HepG2 (cell line): ENCODE measurements around the gene LRP10. TPM values are rescaled to one million over a fixed set of nuclear protein-coding genes. Genes with fewer than 3 reads are reported as not detected.
A peak's percentile ranks its signal among the peaks of the same experiment; 100 is the strongest.

ENCODE experiments used
- ATAC-seq: fragments of 200-7000 bp; cut with Tn5 transposase; 3 replicates; pipeline ENCODE4 v1.9.1; 2020; ENCODE audit warnings: mild to moderate bottlenecking, moderate library complexity
- BruUV-seq: library from RNA; stranded (reverse); fragments of 400-500 nt; replicated peaks from 2 replicates; lab custom pipeline; 2021; lab: Mats Ljungman, UMichigan
- CTCF ChIA-PET: fragments of 300-600 bp; formaldehyde crosslinking; extraction: SDS; loops from one replicate; lab custom pipeline; 2021; ENCODE audit warnings: low total read pairs, inconsistent platforms, low intra/inter-chr PET ratio; lab: Yijun Ruan, JAX
- POLR2A ChIA-PET: fragments of 350-600 bp; sonication (Branson Sonifier 250); formaldehyde crosslinking; loops from one replicate; lab custom pipeline; 2020; ENCODE audit warnings: antibody characterized with exemption, inconsistent platforms; lab: Yijun Ruan, JAX
- DNase-seq: peaks from one replicate; pipeline ENCODE4 v3.0.0-alpha.2; 2015; ENCODE audit warnings: low spot score
- FAIRE-seq: peaks from 3 replicates; lab custom pipeline; 2011; peaks lifted over from hg19 to GRCh38; lab: Jason Lieb, UNC
- H2AFZ ChIP-seq: one replicate; pipeline ENCODE4 v1.6.1; 2011; ENCODE audit warnings: low read length, inconsistent platforms
- H3K27ac ChIP-seq: fragments of 300-600 bp; 3 replicates; pipeline ENCODE4 v1.8.0; 2011; ENCODE audit warnings: mixed run types, mild to moderate bottlenecking, mixed read lengths, low read length, inconsistent platforms; ENCODE audit not compliant: insufficient read depth; ENCODE audit errors: extremely low read length
- H3K27me3 ChIP-seq, 2 experiments: fragments of 200-600 bp in 1 of 2; 2 replicates in 1 of 2; 3 replicates in 1 of 2; pipeline versions ENCODE4 v1.6.0 to v1.8.0; 2011; ENCODE audit warnings: low read length in 2 of 2, mild to moderate bottlenecking in 2 of 2, moderate library complexity in 2 of 2, inconsistent platforms in 1 of 2; ENCODE audit not compliant: insufficient read depth in 2 of 2, control insufficient read depth in 1 of 2
- H3K36me3 ChIP-seq, 2 experiments: fragments of 200-600 bp in 1 of 2; replicated peaks in 1 of 2; 2 replicates in 1 of 2; 3 replicates in 1 of 2; pipeline versions ENCODE4 v1.5.1 to v1.8.0; 2011; ENCODE audit warnings: low read length in 2 of 2, inconsistent platforms in 1 of 2; ENCODE audit not compliant: insufficient read depth in 2 of 2, control insufficient read depth in 1 of 2
- H3K4me1 ChIP-seq: 2 replicates; pipeline ENCODE4 v1.5.1; 2012; ENCODE audit warnings: low read length, inconsistent platforms; ENCODE audit not compliant: insufficient read depth
- H3K4me2 ChIP-seq: 2 replicates; pipeline ENCODE4 v1.6.0; 2011; ENCODE audit warnings: low read depth, low read length, inconsistent platforms
- H3K4me3 ChIP-seq, 3 experiments: fragments of 200-600 bp in 1 of 3; sonication (generic), shearing (Covaris generic) in 1 of 3; replicated peaks in 1 of 3; 2 replicates each; pipeline ENCODE4 v1.5.1; 2011 to 2016; ENCODE audit warnings: low read length in 3 of 3, inconsistent platforms in 2 of 3, low read depth in 2 of 3, mild to moderate bottlenecking in 2 of 3, control low read depth in 1 of 3, mixed read lengths in 1 of 3; ENCODE audit not compliant: insufficient read depth in 1 of 3
- H3K79me2 ChIP-seq: one replicate; pipeline ENCODE4 v1.6.1; 2011; ENCODE audit warnings: low read length, inconsistent platforms; ENCODE audit not compliant: insufficient read depth
- H3K9ac ChIP-seq: 2 replicates; pipeline ENCODE4 v1.6.0; 2011; ENCODE audit warnings: mild to moderate bottlenecking, low read depth, low read length, inconsistent platforms; ENCODE audit not compliant: insufficient read depth
- H3K9me3 ChIP-seq: 2 replicates; pipeline ENCODE4 v1.5.1; 2012; ENCODE audit warnings: mild to moderate bottlenecking, low read length
- H4K20me1 ChIP-seq: 2 replicates; pipeline ENCODE4 v1.6.0; 2011; ENCODE audit warnings: inconsistent platforms, mild to moderate bottlenecking, low read length, moderate library complexity; ENCODE audit not compliant: insufficient read depth
- EHMT2 ChIP-seq: fragments of 200-600 bp; sonication (generic); IDR thresholded peaks from 2 replicates; pipeline ENCODE4 v1.7.0; 2017; ENCODE audit warnings: antibody characterized with exemption, low read depth, low read length, borderline replicate concordance
- GTF3A ChIP-seq: sonication (generic); formaldehyde crosslinking; conservative IDR thresholded peaks from 2 replicates; pipeline ENCODE4 v1.4.0; 2020; ENCODE audit warnings: mild to moderate bottlenecking, missing genetic modification reagents
- PAX8 ChIP-seq: sonication (generic); formaldehyde crosslinking; IDR thresholded peaks from 2 replicates; pipeline ENCODE4 v1.8.0; 2022; ENCODE audit warnings: mild to moderate bottlenecking, missing genetic modification reagents, borderline replicate concordance
- SOX13 ChIP-seq, 3 experiments: fragments of 450-650 bp in 1 of 3; sonication (generic) in 1 of 3; formaldehyde crosslinking in 1 of 3; IDR thresholded peaks in 2 of 3; conservative IDR thresholded peaks in 1 of 3; 2 replicates each; pipeline versions ENCODE4 v1.5.0 to v1.6.1; 2016 to 2020; ENCODE audit warnings: antibody characterized with exemption in 1 of 3, mild to moderate bottlenecking in 1 of 3, missing compliant biosample characterization in 1 of 3, missing genetic modification reagents in 1 of 3, moderate library complexity in 1 of 3
- SRF ChIP-seq: IDR thresholded peaks from 2 replicates; pipeline ENCODE4 v1.6.1; 2011; ENCODE audit warnings: mild to moderate bottlenecking, low read depth, low read length, moderate library complexity
- ZBTB3 ChIP-seq: sonication (generic); formaldehyde crosslinking; IDR thresholded peaks from 2 replicates; pipeline ENCODE4 v1.4.0; 2020; ENCODE audit warnings: low read depth, mild to moderate bottlenecking, moderate library complexity, missing genetic modification reagents, borderline replicate concordance
- ZFP82 ChIP-seq: sonication (generic); formaldehyde crosslinking; IDR thresholded peaks from 2 replicates; pipeline ENCODE4 v1.5.1; 2020; ENCODE audit warnings: mild to moderate bottlenecking, missing genetic modification reagents, borderline replicate concordance
- ZNF256 ChIP-seq: sonication (generic); formaldehyde crosslinking; conservative IDR thresholded peaks from 2 replicates; pipeline ENCODE4 v1.4.0; 2020; ENCODE audit warnings: missing genetic modification reagents
- ZNF850 ChIP-seq: sonication (generic); formaldehyde crosslinking; conservative IDR thresholded peaks from 2 replicates; pipeline ENCODE4 v1.9.0; 2021; ENCODE audit warnings: mild to moderate bottlenecking, missing genetic modification reagents
- ZSCAN12 ChIP-seq: sonication (generic); formaldehyde crosslinking; IDR thresholded peaks from 2 replicates; pipeline ENCODE4 v1.9.0; 2021; ENCODE audit warnings: mild to moderate bottlenecking, missing genetic modification reagents
- WGBS: methylation state at CpG from one replicate; pipeline ENCODE4 v1.1.6; 2017; ENCODE audit warnings: low lambda C conversion rate; 5-methylcytosine and 5-hydroxymethylcytosine counted together
- in situ Hi-C: cut with HindIII; loops from 2 replicates; pipeline ENCODE4 v1.10.0; 2017; ENCODE audit warnings: low pct_unique_long_range_greater_than_20kb; ENCODE audit not compliant: extremely low pct_ligation_motif_present
- intact Hi-C: fragments of 100-400 bp; cut with micrococcal nuclease; formaldehyde crosslinking; loops from one replicate; pipeline ENCODE4 v1.10.0; 2022; ENCODE audit not compliant: unreplicated experiment
- polyA plus RNA-seq, 8 experiments: library from polyadenylated mRNA; depleted of rRNA in 3 of 8; stranded (reverse) in 7 of 8; unstranded in 1 of 8; fragments of >200 nt; fragmentation: Illumina TruSeq in 4 of 8; extraction: Trizol in 4 of 8; gene quantifications; 2 replicates each; pipeline versions ENCODE4 v1.2.1 to v1.2.3, GENCODE V29; 2011 to 2016; ENCODE audit warnings: low read depth in 4 of 8, missing spikeins in 1 of 8, mixed read lengths in 1 of 8; ENCODE audit not compliant: insufficient read depth in 1 of 8
- total RNA-seq, 5 experiments: library from RNA; depleted of rRNA; stranded (reverse); fragments of >200 nt; fragmentation: Illumina TruSeq; extraction: Trizol; gene quantifications; 2 replicates each; pipeline ENCODE4 v1.2.3, GENCODE V29; 2016; ENCODE audit warnings: low read depth in 1 of 5
- TF ChIP-seq, protein P1 (sequence below): sonication (generic); formaldehyde crosslinking; IDR thresholded peaks from 2 replicates; pipeline ENCODE4 v1.9.0; 2022; ENCODE audit warnings: missing genetic modification reagents, mild to moderate bottlenecking, borderline replicate concordance
- TF ChIP-seq, protein P2 (sequence below): sonication (generic); formaldehyde crosslinking; IDR thresholded peaks from one replicate; pipeline ENCODE4 v1.5.1; 2020; ENCODE audit warnings: mild to moderate bottlenecking, missing genetic modification reagents; ENCODE audit errors: not compliant biosample characterization

LRP10 gene
- total and polyA plus RNA-seq, 2 of the 13 experiments (the other 11 are each of a cell fraction or from before 2014, with no cell fraction given): 16.9 to 45.2 TPM

DNA sequence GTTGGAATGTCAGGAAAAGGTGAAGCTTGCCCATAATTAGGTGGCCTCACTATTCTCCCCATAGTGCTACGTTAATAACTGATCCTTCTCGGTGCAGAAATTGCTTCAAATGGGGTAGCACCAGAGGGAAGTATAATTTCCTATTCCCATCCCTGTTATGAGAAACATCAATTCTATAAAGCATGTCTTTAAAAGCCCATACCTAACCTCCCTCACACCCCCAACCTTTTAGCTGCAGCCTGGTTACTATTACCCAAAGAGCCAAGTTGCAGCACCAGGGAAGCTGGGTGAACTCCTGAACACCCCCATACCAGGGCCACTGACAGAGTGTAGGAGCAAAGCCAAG lies 32.2 kb downstream of the LRP10 start:
- Histone ChIP-seq H3K4me2 (peak overlapping the region; percentile 19), H2AFZ (no peak overlapping the region), H3K27ac (peak overlapping the region; percentile 67), H3K79me2 (no peaks in the 10 kb centered on the region), H3K4me1 (peaks cover 50% of the 10 kb centered on the region), H3K27me3 (peaks cover 0 to 2% of the 10 kb centered on the region in 2 experiments; a peak in 1 of 5 replicates), H4K20me1 (no peaks in the 10 kb centered on the region), H3K36me3 (no peaks in the 10 kb centered on the region), H3K4me3 (no peak overlapping the region), H3K9ac (0 out of 2 replicates have a peak overlapping the region, but pooled peaks have one; percentile 0), H3K9me3 (no peaks in the 10 kb centered on the region)
- no TSS peak for BruUV-seq
- CTCF ChIA-PET: interaction anchor here (1.5 to 5.0 kb wide), 2 partner anchors 32 to 50 kb away, joined by 3 to 46 read pairs; partner anchors contain the start of gene LRP10
- intact Hi-C loops: loop anchor here (1.0 kb wide), 2 partner anchors 26 to 32 kb away; partner anchors contain the start of genes LRP10 and PRMT5
- no peak for DNase-seq
- ATAC-seq: no peak
- POLR2A ChIA-PET: interaction anchor here (1.3 to 5.3 kb wide), 15 partner anchors 12 to 314 kb away, joined by 3 to 44 read pairs (median 9); partner anchors contain the start of genes ACIN1, AJUBA, C14orf119 and HAUS4
- no peak for FAIRE-seq
- in situ Hi-C loops: loop anchor here (5.0 kb wide), 1 partner anchor 81 kb away; no protein-coding TSS in a partner anchor
- 64% methylated on average over 2 of the region's 2 CpGs for WGBS
- TF ChIP-seq, protein P1, sequence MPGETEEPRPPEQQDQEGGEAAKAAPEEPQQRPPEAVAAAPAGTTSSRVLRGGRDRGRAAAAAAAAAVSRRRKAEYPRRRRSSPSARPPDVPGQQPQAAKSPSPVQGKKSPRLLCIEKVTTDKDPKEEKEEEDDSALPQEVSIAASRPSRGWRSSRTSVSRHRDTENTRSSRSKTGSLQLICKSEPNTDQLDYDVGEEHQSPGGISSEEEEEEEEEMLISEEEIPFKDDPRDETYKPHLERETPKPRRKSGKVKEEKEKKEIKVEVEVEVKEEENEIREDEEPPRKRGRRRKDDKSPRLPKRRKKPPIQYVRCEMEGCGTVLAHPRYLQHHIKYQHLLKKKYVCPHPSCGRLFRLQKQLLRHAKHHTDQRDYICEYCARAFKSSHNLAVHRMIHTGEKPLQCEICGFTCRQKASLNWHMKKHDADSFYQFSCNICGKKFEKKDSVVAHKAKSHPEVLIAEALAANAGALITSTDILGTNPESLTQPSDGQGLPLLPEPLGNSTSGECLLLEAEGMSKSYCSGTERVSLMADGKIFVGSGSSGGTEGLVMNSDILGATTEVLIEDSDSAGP: no peak
- peak; percentile 90; the same call in 1 of the 2 replicates for TF ChIP-seq ZFP82 (CRISPR knock-in tag)
- 0 out of 2 replicates have a peak, but pooled peaks have one; percentile 1 for TF ChIP-seq GTF3A (CRISPR knock-in tag)
- no peak for TF ChIP-seq SOX13 (IDR thresholded peaks at IDR 0.05)
- TF ChIP-seq SOX13 (CRISPR knock-in tag; conservative IDR thresholded peaks at IDR 0.05 in 1 of 2, IDR thresholded peaks at IDR 0.05 in 1 of 2): 0 out of 4 replicates have a peak, but pooled peaks of 1 of the 2 experiments have one; percentile 73
- 0 out of 2 replicates have a peak, but pooled peaks have one; percentile 11 for TF ChIP-seq ZSCAN12 (CRISPR knock-in tag)
- 0 out of 2 replicates have a peak, but pooled peaks have one; percentile 14 for TF ChIP-seq SRF
- TF ChIP-seq ZNF850 (CRISPR knock-in tag): 0 out of 2 replicates have a peak, but pooled peaks have one; percentile 72
- no peak for TF ChIP-seq ZNF256
- peak; percentile 11; the same call in 1 of the 2 replicates for TF ChIP-seq EHMT2
- TF ChIP-seq, protein P2, sequence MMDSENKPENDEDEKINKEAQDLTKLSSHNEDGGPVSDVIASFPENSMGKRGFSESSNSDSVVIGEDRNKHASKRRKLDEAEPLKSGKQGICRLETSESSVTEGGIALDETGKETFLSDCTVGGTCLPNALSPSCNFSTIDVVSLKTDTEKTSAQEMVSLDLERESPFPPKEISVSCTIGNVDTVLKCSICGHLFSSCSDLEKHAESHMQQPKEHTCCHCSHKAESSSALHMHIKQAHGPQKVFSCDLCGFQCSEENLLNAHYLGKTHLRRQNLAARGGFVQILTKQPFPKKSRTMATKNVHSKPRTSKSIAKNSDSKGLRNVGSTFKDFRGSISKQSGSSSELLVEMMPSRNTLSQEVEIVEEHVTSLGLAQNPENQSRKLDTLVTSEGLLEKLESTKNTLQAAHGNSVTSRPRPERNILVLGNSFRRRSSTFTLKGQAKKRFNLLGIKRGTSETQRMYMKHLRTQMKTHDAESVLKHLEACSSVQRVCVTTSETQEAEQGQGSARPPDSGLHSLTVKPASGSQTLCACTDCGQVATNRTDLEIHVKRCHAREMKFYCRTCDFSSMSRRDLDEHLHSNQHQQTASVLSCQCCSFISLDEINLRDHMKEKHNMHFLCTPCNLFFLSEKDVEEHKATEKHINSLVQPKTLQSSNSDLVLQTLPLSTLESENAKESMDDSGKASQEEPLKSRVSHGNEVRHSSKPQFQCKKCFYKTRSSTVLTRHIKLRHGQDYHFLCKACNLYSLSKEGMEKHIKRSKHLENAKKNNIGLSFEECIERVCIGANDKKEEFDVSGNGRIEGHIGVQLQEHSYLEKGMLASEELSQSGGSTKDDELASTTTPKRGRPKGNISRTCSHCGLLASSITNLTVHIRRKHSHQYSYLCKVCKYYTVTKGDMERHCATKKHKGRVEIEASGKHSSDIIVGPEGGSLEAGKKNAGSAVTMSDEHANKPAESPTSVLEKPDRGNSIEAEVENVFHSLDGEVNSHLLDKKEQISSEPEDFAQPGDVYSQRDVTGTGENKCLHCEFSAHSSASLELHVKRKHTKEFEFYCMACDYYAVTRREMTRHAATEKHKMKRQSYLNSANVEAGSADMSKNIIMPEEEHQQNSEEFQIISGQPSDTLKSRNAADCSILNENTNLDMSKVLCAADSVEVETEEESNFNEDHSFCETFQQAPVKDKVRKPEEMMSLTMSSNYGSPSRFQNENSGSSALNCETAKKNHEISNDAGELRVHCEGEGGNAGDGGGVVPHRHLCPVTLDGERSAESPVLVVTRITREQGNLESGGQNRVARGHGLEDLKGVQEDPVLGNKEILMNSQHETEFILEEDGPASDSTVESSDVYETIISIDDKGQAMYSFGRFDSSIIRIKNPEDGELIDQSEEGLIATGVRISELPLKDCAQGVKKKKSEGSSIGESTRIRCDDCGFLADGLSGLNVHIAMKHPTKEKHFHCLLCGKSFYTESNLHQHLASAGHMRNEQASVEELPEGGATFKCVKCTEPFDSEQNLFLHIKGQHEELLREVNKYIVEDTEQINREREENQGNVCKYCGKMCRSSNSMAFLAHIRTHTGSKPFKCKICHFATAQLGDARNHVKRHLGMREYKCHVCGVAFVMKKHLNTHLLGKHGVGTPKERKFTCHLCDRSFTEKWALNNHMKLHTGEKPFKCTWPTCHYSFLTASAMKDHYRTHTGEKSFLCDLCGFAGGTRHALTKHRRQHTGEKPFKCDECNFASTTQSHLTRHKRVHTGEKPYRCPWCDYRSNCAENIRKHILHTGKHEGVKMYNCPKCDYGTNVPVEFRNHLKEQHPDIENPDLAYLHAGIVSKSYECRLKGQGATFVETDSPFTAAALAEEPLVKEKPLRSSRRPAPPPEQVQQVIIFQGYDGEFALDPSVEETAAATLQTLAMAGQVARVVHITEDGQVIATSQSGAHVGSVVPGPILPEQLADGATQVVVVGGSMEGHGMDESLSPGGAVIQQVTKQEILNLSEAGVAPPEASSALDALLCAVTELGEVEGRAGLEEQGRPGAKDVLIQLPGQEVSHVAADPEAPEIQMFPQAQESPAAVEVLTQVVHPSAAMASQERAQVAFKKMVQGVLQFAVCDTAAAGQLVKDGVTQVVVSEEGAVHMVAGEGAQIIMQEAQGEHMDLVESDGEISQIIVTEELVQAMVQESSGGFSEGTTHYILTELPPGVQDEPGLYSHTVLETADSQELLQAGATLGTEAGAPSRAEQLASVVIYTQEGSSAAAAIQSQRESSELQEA (CRISPR knock-in tag): no peak
- 0 out of 2 replicates have a peak, but pooled peaks have one; percentile 37 for TF ChIP-seq PAX8 (CRISPR knock-in tag)
- peak; percentile 11; the same call in 1 of the 2 replicates for TF ChIP-seq ZBTB3 (CRISPR knock-in tag)
